ENCODE results near the gene COX8C. TPM values are rescaled to one million over a fixed set of nuclear protein-coding genes. Genes with fewer than 3 reads are reported as not detected.

COX8C gene
- total and polyA plus RNA-seq, 12 donors: not detected

DNA sequence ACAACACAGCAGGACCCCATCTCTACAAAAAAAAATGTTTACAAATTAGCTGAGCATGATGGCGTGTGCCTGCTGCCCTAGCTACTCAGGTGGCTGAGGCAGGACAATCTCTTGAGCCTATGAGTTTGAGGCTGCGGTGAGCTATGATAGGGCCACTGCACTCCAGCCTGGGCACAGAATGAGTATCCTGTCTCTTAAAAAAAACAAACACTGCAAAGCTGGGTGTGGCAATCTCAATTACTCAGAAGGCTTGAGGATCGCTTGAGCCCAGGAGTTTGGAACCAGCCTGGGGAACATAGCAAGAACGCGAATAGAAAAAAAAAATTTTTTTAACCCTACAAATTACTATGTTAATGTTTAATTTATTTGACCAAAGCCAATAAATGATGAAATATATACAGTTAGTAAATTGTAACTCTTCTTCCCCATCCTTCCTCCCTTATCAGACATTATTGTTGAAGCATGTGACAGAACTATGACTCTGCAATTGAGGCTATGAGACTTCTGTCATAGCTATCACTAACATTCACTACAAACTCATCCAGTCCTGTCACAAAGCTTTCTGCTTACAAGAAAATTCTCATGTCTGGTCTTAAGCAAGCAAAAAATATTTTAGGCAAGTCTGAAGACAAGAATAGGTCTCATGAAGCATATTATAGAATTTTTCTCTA lies 23.9 kb upstream of the COX8C start:
- intact Hi-C loops (cut with DNase I): no loop called here
- TF ChIP-seq POLR2A (IDR thresholded peaks at IDR 0.05): no peak
- TF ChIP-seq, protein P1, sequence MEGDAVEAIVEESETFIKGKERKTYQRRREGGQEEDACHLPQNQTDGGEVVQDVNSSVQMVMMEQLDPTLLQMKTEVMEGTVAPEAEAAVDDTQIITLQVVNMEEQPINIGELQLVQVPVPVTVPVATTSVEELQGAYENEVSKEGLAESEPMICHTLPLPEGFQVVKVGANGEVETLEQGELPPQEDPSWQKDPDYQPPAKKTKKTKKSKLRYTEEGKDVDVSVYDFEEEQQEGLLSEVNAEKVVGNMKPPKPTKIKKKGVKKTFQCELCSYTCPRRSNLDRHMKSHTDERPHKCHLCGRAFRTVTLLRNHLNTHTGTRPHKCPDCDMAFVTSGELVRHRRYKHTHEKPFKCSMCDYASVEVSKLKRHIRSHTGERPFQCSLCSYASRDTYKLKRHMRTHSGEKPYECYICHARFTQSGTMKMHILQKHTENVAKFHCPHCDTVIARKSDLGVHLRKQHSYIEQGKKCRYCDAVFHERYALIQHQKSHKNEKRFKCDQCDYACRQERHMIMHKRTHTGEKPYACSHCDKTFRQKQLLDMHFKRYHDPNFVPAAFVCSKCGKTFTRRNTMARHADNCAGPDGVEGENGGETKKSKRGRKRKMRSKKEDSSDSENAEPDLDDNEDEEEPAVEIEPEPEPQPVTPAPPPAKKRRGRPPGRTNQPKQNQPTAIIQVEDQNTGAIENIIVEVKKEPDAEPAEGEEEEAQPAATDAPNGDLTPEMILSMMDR (IDR thresholded peaks at IDR 0.05): no peak
- 94 to 98% (median 96%) methylated on average over 5 of the region's 5 CpGs for WGBS, 4 donors
- Histone ChIP-seq H3K9me3 (replicated peaks in 1 of 3) (no peaks in the 10 kb centered on the region), H3K27ac (no peak overlapping the region), H3K36me3 (replicated peaks in 1 of 2) (no peaks in the 10 kb centered on the region), H3K4me1 (replicated peaks in 1 of 2) (peaks cover 0 to 46% of the 10 kb centered on the region in 2 donors), H3K27me3 (no peaks in the 10 kb centered on the region), H3K4me3 (no peak overlapping the region)
- no peak for DNase-seq

DNA sequence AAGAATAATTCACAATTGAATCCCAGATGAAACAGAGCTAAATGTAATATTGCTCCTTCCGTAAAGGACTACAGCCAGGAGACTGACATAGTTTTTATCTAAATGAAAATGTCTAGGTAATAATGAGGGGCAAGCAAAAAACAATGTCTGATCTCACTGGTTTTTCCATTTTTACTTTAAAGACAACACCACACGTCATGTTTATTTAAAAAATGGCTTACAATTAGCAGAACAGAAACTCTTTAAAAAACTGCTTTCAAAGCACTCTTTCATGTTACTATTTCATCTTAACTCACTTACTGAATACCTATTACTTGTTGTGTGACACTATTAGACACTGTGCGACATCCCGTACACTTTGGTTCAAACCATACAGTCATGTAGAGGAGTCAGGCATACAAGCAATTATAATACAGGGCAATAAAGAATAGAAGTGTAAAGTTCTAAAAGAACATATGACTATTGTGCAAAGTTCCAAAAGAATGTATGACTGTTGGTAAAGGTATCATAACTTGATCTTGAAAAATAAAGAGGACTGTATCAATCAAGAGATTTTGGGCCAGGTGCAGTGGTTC lies 23.3 kb upstream of the COX8C start:
- Histone ChIP-seq H3K27ac (no peak overlapping the region), H3K27me3 (no peaks in the 10 kb centered on the region), H3K9me3 (replicated peaks in 1 of 3) (no peaks in the 10 kb centered on the region), H3K36me3 (replicated peaks in 1 of 2) (no peaks in the 10 kb centered on the region), H3K4me3 (no peak overlapping the region), H3K4me1 (replicated peaks in 1 of 2) (peaks cover 0 to 40% of the 10 kb centered on the region in 2 donors)
- 92 to 94% (median 93%) methylated on average over 4 of the region's 4 CpGs for WGBS, 4 donors
- TF ChIP-seq, protein P1 (IDR thresholded peaks at IDR 0.05): no peak
- TF ChIP-seq POLR2A (IDR thresholded peaks at IDR 0.05): no peak
- intact Hi-C loops (cut with DNase I): no loop called here
- no peak for DNase-seq

DNA sequence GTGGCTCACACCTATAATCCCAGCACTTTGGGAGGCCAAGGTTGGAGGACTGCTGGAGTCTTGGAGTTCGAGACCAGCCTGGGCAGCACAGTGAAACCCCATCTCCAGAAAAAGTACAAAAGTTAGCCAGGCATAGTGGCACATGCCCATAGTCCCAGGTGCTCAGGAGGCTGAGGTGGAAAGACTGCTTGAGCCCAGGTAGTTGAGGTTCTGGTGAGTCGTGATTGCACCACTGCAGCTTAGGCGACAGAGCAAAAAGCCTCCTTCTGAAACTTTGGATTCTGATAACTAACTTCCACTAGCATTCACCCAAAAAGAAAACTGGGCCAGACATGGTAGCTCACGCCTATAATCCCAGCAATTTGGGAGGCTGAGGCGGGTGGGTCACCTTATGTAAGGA lies 20.8 kb upstream of the COX8C start:
- Histone ChIP-seq H3K36me3 (replicated peaks in 1 of 2) (no peaks in the 10 kb centered on the region), H3K27ac (no peak overlapping the region), H3K27me3 (no peaks in the 10 kb centered on the region), H3K4me1 (replicated peaks in 1 of 2) (peaks cover 9 to 42% of the 10 kb centered on the region in 2 donors), H3K9me3 (replicated peaks in 1 of 3) (no peaks in the 10 kb centered on the region), H3K4me3 (no peak overlapping the region)
- intact Hi-C loops (cut with DNase I): no loop called here
- TF ChIP-seq, protein P1 (IDR thresholded peaks at IDR 0.05): no peak
- no peak for TF ChIP-seq POLR2A (IDR thresholded peaks at IDR 0.05)
- no peak for DNase-seq
- 96 to 100% (median 98%) methylated on average over 5 of the region's 5 CpGs for WGBS, 4 donors

DNA sequence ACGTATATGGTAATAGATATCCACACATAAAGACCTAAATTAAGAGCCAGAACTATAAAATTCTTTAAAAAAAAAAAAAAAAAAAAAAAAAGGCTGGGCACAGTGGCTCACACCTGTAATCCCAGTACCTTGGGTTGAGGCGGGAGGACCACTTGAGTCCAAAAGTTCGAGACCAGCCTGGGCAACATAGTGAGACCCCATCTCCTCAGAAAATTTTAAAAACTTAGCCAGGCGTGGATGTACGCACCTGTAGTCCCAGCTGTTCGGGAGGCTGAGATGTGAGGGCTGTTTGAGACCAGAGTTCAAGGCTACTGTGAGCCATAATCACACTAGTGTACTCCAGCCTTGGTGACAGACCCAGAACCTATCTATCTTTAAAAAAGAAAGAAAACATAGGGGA lies 18.4 kb upstream of the COX8C start:
- TF ChIP-seq, protein P1 (IDR thresholded peaks at IDR 0.05): no peak
- TF ChIP-seq POLR2A (IDR thresholded peaks at IDR 0.05): no peak
- H3K4me3 ChIP-seq: no peak overlapping the region
- no peak overlapping the region for H3K27ac ChIP-seq
- DNase-seq: no peak
- H3K27me3 ChIP-seq: no peaks in the 10 kb centered on the region
- H3K36me3 ChIP-seq (replicated peaks in 1 of 2): no peaks in the 10 kb centered on the region
- intact Hi-C loops (cut with DNase I): no loop called here
- H3K9me3 ChIP-seq (replicated peaks in 1 of 3): no peaks in the 10 kb centered on the region
- peaks cover 9 to 39% of the 10 kb centered on the region in 2 donors for H3K4me1 ChIP-seq (replicated peaks in 1 of 2)
- 85 to 90% (median 88%) methylated on average over 6 of the region's 6 CpGs for WGBS, 4 donors
